ENCODE results near the gene CELSR3. TPM values are rescaled to one million over a fixed set of nuclear protein-coding genes. Genes with fewer than 3 reads are reported as not detected.

Gene CELSR3
- total RNA-seq, 1 experiment from 2014 or later: 7.7 TPM

DNA sequence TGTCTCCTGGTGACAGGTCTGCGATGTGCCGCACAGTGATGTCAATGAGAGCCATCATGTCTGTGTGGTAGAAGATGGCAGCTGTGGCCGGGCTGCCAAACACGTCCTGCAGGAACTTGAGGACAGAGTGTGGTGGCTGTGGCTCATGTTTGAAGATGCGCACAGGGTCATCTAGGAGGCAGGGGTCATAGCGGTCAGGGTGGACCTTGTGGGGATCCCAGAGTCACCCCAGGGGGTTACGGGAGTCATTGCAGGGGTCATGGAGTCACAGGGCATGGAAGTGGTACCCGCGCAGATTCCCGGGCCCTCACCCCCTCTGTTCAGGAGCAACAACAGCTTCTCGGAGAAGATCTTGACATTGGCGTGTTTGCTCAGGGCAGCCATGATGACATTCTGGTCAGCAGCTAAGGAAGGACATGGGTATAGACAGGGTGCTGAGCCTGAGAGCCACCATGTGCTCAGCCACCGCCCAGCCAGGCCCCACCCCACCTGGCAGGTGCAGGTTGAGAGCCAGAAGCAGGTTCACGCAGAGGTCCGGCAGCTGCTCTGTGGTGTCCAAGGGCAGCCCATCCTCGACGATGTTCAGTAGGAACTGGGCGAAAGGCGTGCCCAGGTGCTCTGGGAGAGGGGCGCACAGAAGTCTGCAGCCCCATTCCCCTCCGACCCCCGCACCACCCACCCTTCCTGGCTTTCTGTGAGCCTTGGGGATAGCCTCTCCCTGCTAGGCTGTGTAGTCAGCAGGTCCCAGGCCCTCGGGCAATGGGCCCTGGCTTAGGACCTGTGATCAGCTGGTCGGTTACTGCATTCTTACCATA, 16.1 kb upstream of the CELSR3 start:
- Histone ChIP-seq H3K9me3 (ENCODE audit: control insufficient read depth, insufficient read depth, low read depth, low read length) (no peaks in the 10 kb centered on the region), H3K36me3 (ENCODE audit: control insufficient read depth, insufficient read depth, low read length) (no peaks in the 10 kb centered on the region), H3K27ac (ENCODE audit: low read length) (no peak overlapping the region), H3K4me3 (ENCODE audit: low read depth in 2 of 2, low read length in 2 of 2) (no peak overlapping the region), H3K4me1 (ENCODE audit: control insufficient read depth, insufficient read depth, low read length) (no peaks in the 10 kb centered on the region), H3K27me3 (ENCODE audit: control insufficient read depth, insufficient read depth, low read length) (no peaks in the 10 kb centered on the region)
- DNase-seq (ENCODE audit: low read depth, low spot score) (no peak), ATAC-seq (no peak)
- in situ Hi-C loops (cut with HindIII; ENCODE audit: low pct_unique_long_range_greater_than_20kb, low sequenced_read_pairs): no loop called here
- no TSS peak for BruUV-seq (replicated peaks)
- no peak for TF ChIP-seq POLR2AphosphoS5 (IDR thresholded peaks at IDR 0.05; ENCODE audit: low read depth, low read length)
- no peak for TF ChIP-seq REST (IDR thresholded peaks at IDR 0.05; ENCODE audit: insufficient read depth in 1 of 2, low read depth in 2 of 2, low read length in 1 of 2)
- TF ChIP-seq, protein P1, sequence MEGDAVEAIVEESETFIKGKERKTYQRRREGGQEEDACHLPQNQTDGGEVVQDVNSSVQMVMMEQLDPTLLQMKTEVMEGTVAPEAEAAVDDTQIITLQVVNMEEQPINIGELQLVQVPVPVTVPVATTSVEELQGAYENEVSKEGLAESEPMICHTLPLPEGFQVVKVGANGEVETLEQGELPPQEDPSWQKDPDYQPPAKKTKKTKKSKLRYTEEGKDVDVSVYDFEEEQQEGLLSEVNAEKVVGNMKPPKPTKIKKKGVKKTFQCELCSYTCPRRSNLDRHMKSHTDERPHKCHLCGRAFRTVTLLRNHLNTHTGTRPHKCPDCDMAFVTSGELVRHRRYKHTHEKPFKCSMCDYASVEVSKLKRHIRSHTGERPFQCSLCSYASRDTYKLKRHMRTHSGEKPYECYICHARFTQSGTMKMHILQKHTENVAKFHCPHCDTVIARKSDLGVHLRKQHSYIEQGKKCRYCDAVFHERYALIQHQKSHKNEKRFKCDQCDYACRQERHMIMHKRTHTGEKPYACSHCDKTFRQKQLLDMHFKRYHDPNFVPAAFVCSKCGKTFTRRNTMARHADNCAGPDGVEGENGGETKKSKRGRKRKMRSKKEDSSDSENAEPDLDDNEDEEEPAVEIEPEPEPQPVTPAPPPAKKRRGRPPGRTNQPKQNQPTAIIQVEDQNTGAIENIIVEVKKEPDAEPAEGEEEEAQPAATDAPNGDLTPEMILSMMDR (IDR thresholded peaks at IDR 0.05): no peak
- no peak for TF ChIP-seq TCF7L2 (IDR thresholded peaks at IDR 0.05; ENCODE audit: low read depth, low read length)
- TF ChIP-seq SIN3A (IDR thresholded peaks at IDR 0.05; ENCODE audit: borderline replicate concordance, insufficient read depth, low read depth, low read length): no peak
- intact Hi-C loops (cut with micrococcal nuclease; ENCODE audit: unreplicated experiment): no loop called here
- CTCF ChIA-PET: no interaction called here
- POLR2A ChIA-PET: no interaction called here

- ATAC-seq: no peak
- no peaks in the 10 kb centered on the region for H3K27me3 ChIP-seq (ENCODE audit: control insufficient read depth, insufficient read depth, low read length)
- H3K4me3 ChIP-seq (ENCODE audit: low read depth in 2 of 2, low read length in 2 of 2): no peak overlapping the region
- in situ Hi-C loops (cut with HindIII; ENCODE audit: low pct_unique_long_range_greater_than_20kb, low sequenced_read_pairs) (no loop called here), intact Hi-C loops (cut with micrococcal nuclease; ENCODE audit: unreplicated experiment) (no loop called here)
- no peak for DNase-seq (ENCODE audit: low read depth, low spot score)
- no peaks in the 10 kb centered on the region for H3K36me3 ChIP-seq (ENCODE audit: control insufficient read depth, insufficient read depth, low read length)
- CTCF ChIA-PET: no interaction called here
- no peak overlapping the region for H3K27ac ChIP-seq (ENCODE audit: low read length)
- TF ChIP-seq SIN3A (IDR thresholded peaks at IDR 0.05; ENCODE audit: borderline replicate concordance, insufficient read depth, low read depth, low read length): no peak
- no peak for TF ChIP-seq TCF7L2 (IDR thresholded peaks at IDR 0.05; ENCODE audit: low read depth, low read length)
- TF ChIP-seq, protein P1 (IDR thresholded peaks at IDR 0.05): no peak
- TF ChIP-seq REST (IDR thresholded peaks at IDR 0.05; ENCODE audit: insufficient read depth in 1 of 2, low read depth in 2 of 2, low read length in 1 of 2): no peak
- no peak for TF ChIP-seq POLR2AphosphoS5 (IDR thresholded peaks at IDR 0.05; ENCODE audit: low read depth, low read length)
- no TSS peak for BruUV-seq (replicated peaks)
- POLR2A ChIA-PET: interaction anchor here (0.6 kb wide), 1 partner anchor 160 kb away, joined by 3 read pairs; no protein-coding TSS in a partner anchor
- H3K4me1 ChIP-seq (ENCODE audit: control insufficient read depth, insufficient read depth, low read length): no peaks in the 10 kb centered on the region
- H3K9me3 ChIP-seq (ENCODE audit: control insufficient read depth, insufficient read depth, low read depth, low read length): no peaks in the 10 kb centered on the region
Observed at GRCh38 chr3:48678056-48678455, 15.4 kb upstream of the CELSR3 start.
